Stromal cell of bone marrow (primary cell): ENCODE results near the gene RAPGEF3.

ENCODE experiments used
- DNase-seq: peaks from one replicate; pipeline ENCODE4 v3.0.0-alpha.2; 2012; ENCODE audit warnings: low read depth

Gene RAPGEF3, protein sequence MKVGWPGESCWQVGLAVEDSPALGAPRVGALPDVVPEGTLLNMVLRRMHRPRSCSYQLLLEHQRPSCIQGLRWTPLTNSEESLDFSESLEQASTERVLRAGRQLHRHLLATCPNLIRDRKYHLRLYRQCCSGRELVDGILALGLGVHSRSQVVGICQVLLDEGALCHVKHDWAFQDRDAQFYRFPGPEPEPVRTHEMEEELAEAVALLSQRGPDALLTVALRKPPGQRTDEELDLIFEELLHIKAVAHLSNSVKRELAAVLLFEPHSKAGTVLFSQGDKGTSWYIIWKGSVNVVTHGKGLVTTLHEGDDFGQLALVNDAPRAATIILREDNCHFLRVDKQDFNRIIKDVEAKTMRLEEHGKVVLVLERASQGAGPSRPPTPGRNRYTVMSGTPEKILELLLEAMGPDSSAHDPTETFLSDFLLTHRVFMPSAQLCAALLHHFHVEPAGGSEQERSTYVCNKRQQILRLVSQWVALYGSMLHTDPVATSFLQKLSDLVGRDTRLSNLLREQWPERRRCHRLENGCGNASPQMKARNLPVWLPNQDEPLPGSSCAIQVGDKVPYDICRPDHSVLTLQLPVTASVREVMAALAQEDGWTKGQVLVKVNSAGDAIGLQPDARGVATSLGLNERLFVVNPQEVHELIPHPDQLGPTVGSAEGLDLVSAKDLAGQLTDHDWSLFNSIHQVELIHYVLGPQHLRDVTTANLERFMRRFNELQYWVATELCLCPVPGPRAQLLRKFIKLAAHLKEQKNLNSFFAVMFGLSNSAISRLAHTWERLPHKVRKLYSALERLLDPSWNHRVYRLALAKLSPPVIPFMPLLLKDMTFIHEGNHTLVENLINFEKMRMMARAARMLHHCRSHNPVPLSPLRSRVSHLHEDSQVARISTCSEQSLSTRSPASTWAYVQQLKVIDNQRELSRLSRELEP

DNA sequence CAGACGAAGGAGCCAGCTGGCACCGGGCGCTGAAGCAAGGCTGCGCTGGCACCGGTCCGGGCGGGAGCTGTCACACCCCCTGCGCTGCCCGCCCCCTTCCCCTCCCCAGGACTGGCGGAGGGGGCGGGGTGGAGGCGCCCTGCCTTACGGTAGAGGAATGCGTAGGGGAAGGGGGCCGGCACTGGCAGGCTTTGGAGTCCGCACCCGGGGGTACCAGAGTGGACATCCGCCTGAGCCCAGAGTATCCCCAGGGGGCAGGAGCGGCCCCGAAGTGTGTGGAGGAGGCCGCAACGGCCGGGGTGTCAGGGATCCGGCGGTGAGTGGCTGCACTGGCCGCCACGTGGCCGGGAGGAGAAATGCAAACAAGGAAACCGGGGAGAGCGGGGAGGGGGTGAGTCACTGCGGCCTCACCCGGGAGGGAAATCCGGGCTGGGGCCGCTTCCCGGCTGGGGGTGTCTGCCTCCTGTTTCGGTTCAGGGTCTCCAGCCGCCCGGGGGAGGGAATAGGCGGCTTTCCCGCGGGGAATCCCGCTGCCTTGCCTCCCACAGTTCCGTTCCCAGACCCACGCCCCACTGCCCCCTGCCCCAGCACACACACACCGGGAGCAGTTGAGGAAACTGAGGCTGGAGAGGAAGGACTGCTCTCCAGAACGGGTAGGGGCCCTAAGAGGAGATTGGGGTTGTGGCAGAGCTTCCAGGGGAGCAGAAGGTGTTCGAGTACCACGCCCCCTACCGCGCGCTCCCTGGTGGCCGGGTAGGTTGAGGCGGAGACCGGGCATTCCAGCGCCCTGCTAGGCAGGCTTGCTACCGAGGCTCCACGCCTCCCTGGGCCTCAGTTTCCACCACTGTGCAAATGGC, at the start of gene RAPGEF3:
RAPGEF3 (minus strand) TSS at position 47 of the 857 bp plus-strand sequence. CDS start 324 bp downstream, outside the sequence.
- DNase-seq, result peak; percentile 68

DNA sequence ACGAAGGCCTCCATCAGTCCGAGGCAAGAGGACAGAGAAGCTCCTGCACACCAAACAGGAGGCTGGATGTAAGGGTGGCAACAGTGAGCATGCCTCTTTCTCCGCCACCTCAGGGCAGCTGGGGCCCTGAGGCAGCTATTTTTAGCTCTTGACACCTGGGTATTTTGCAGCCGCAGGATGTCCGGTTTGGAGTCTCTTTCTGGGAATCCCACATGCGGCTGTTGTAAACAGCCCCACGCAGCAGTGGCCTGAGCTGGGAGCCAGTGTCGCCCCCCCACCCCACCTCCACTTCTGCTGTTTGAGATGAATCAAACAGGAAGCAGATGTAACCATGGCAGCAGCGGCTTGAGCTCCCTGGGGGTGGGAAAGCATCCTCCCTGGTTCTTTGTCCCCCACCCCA, 49.4 kb upstream of the RAPGEF3 start:
- no peak for DNase-seq

DNA sequence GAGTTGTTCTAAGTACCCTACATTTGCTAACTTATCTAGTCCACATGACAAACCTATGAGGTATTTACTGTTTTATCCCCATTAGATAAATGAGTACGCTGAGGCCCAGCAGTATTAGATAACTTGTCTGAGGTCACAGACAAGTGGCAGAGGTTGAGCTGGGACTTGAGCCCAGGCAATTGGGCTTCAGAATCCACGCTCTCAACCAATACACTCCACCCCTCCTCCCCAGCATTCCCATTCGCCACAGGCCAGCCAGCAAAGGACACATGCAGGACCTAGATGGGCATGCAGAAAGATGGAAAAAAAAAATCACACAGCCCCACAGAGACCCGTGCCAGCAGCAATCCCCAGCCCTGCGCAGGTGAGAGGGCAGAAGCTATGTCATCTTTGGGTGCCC, 48.7 kb upstream of the RAPGEF3 start:
- no peak for DNase-seq

DNA sequence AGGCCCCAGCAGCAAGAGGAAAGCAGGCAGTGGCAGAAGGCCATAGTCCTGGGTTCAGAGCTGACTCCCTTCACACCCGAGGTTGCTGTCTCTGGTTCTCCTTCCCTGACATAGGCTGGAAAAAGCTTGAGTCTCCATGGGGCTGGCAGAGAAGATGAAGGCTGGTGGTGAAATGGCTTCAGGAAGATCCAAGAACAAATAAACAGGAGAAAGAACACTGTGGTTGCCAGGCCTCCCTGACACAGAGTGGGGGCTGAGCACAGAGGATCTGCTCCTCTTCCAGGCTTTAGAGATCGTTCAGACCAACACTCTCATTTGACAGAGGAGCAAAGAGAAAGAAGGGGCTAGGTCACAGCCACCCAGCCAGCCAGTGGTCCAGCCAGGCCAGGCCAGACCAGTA, 46.7 kb upstream of the RAPGEF3 start:
- no peak for DNase-seq

DNA sequence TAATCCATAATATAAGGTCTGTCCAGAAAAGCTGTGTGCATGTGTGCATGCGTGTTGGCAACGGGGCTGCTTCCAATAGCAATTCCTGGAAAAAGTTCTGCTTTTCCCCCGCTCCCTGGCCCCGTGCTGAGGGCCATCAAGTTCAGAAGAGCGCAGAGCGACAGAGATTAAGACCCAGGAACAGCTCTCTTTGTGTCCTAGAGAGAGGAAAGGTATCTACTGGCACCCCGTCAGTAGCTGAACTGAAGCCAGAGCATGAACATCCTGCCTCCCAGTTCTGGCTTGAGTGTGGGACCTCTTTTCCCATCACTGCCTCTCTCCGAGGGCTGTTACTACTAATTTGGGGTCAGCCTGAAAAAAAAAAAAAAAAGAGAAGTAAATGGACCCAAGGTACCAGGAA, 45.5 kb upstream of the RAPGEF3 start:
- DNase-seq, result no peak

DNA sequence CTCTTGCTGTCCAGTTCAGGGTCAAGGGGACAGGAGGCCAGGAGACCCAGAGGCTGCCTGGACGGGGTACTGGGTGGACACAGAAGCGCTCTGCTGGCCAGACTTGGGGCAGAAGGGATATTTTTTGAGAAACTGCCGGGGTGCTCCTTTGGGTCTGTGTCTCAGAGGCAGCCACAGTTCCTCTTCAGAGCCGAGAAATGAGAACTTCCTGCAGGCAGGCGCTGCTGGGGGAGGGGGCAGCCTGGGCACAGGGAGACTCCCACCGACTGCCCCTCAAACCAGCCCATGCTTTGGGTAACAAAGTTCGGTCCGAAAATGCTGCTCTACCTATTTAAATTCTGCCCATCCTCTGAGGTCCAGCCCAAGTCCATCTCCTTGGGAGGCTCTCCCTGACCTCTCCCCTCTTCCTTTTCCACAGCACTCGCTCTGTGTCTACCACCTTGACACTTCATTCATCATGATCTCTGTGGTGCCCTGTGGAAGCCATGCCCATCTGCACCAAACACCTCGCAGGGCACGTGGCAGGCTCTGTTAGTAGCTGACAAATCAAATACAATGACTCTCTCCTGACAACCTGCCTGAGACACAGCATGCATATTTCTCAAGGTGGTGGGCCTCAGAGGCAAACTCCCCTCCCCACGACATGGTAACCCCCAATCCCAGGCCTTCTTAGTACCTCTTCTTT, 44.7 kb upstream of the RAPGEF3 start:
- no peak for DNase-seq

DNA sequence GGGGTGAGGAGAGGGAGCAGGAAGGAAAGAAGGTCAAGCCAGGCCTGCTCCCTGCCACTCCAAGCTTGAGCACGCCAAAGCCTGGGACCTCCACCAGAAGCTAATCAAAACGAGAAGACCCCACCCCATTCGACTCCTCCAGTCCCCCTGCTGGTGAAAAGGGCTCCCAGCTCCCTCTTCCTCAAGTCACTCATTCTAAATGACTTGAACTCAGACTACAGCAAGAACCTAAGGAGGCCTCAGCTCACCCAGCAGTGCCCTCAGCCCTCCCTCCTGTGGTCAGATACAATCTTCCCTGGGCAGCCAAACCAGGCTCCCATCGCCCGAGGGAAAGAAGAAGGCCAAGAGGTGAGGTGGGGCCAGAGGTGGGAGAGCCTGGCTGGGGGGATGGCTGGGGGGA, 43.6 kb upstream of the RAPGEF3 start:
- no peak for DNase-seq

DNA sequence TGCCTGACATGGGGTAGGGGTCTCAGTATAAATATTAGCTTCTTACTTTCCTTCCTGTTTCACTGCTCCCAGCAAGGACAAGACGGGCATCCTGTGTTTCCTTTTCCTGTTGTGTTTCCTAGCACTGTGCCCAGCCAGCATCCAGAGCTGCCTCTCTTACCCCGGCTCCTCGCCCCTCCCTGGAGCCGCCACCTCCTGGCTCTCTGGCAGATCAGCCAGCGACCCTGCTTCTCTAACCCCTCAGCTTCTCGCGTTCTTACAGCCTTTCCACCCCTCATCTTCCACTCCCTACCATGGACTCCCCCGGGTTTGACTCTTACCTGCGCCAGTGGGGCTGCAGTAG, 43.2 kb upstream of the RAPGEF3 start:
- no peak for DNase-seq

DNA sequence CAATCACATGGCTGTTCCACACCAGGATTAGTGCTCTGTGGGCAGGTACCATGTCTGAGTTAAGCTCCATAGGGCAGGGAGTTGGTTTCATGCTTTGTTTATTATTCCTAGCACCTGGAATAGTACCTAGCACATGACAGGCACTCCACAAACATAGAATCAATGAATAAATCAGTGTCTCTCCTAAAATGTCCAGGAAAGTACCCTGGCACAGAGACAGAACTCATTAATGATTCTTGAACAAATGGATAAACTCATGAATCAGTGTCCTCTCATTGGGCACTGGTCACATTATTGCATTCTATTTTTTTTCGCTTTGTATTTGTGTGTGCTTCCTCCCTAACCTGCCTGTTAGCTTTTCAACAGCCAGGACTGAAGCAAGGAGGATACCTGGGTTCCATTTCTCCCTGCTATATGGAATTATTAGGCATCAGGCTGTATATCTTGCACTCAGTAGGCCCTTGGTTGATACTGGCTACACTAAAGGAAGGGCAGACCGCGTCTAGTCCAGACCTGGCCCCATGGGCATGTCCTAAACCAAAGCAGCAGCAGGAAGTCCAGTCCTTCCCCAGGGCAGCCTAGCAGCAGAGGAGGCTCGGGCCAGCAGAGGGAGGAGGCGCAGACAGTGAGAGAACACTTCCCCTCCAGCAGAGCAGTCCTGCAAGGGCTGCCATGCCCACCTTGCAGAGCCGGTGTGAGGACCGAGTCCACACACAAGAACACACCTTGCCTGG, 42.7 kb upstream of the RAPGEF3 start:
- no peak for DNase-seq

DNA sequence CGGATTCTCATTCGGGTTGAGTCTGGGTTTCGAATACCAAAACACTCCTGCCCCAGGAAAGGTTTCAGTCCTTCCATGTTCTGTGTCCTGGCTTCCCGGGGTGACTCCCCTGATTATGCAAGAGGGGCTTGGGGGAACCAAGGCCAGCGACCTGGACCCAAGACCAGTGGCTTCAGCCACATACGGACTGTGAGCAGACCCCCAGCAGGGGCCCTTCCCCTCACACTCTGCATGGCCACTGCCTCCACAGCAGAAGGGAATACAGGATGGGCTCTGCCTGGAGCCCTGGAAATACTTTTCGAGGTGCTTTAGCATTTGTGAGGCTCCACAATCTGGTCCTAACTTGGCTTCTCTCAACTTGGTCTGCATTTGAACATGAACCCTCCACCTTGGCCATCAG, 41.9 kb upstream of the RAPGEF3 start:
- no peak for DNase-seq

DNA sequence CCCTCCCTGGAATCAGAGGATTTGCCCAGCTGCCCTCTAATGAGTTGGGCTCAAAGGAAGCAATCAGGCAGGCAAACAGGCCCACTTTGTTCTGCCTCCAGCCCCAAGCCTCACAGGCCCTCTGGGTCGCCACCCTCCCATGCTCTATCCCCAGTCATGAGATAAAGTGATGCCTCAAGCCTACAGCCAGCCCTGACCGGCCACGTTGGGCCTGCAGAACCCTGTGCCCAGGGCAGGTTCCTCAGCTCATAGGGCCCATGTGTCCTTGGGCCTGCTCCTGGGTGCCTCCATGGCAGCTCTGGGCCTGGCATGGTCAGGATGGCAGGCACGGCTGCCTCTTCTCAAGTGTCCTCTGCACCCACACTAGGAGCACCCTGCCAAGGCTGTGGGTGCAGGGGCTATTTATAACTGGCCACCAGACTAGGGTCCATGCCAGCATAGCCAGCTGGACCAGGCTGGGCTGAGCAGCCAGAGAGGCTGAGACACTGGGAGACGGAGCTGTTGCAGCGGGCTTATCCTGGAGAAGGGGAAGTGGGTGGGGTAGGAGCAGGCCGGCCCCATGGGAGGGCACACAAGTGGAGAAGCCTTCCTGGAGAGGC, 40.8 kb upstream of the RAPGEF3 start:
- no peak for DNase-seq

DNA sequence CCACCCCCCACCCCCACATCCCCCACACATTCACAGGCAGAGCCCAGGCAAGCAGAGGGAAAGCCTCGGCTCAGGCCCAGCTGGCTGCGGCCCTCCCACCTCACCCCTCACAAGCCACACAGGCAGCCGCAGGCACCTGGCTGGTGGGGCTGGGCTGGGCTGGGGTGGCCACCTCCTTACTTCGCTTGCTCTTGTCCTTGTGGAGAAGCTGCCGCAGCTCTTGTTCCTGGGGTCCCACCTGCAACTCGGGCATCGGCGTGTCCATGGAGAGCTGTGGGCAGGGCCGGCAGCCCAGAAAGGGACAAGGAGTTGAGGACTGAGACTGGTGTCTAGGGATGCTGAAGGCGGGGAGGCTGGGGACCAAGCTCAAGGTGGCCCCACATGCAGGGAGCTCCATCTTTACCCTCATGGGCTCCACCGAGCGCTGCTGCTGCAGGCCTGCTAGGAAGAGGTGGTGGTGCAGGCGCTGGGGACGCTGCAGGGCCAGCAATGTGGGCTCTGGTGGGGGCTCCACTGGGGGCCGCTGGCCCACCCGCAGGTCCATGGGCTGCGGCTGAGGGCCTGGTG, 39.8 kb upstream of the RAPGEF3 start:
- DNase-seq, result no peak

DNA sequence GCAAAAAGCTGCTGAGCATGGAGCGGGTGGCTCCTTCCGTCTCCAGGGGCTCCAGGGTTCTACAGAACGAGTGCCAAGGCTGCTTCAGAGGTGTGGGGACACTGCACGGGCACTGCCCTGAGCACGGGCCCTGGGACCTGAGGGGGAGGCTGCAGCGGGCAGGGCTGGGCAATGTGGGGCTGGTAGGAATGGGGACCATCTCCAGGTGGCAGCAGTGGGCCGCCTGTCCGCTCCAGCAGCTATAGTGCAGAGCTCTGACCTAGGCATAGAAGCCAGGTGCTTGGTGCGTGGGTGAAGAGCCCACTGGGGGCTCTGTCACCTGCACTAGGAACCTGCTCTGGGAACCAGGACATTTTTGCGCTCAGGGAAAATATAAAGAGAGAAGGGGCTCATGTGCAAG, 38.8 kb upstream of the RAPGEF3 start:
- DNase-seq, result no peak

DNA sequence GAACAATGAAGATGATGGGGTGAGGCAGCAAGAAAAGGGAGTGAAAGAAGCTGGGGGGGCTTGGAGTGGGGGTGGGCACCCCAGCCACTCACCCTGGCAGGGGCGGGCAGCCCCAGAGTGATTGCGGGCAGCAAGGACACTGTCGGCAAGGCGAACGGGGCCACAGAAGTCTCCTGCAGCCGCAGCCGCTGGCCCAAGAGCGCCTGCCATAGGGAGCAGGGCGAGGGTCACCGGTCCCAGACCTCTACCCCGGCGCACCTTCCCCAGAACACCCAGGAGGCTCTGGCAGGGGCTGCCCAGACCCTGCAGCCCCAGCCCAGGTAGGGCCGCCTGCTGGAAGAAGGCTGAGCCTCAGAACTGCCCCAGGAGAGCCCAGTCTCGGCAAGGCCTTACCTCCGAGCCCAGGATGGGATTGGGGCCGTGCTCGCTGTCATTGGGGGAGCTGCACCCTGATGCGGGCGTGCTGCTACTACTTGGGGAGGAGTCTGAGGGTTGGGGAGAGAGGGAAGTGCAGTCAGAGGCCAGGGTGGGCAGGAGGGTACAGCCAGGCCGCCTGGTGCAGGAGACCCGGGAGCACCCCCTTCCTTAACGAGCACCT, 37.2 kb upstream of the RAPGEF3 start:
- DNase-seq, result no peak

DNA sequence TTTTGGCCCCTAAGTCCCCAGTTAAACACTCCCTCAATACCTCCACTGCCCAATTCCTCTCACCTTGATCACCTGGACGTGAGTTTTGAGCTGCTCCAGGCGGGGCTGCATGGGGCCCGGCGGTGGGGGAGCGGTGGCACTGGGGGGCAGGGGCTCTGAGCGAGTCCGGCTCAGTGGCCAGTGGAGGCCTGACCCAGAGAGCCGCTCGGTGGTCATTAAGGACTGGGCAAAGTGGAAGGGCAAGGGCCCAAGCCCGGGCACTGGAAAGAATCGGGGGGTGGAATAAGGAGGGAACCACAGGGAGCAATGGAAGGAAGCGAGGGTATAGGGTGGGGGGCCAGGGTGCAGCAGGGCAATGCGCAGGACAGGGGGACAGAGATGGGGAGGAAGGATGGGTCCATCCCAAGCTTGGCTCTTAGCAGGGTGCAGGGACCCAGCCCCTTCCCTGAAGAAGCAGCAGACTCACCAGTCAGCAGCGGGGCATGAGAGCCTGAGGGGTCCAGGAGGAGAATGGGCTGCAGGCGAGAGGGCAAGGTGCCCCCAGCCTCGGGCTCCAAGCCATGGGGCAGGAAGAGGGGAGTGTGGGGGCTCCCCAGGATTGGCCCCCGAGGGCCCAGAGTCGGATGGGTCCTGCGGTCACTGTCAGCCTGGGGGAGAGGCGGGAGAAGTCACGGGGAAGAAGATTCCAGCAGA, 36.6 kb upstream of the RAPGEF3 start:
- DNase-seq, result no peak

DNA sequence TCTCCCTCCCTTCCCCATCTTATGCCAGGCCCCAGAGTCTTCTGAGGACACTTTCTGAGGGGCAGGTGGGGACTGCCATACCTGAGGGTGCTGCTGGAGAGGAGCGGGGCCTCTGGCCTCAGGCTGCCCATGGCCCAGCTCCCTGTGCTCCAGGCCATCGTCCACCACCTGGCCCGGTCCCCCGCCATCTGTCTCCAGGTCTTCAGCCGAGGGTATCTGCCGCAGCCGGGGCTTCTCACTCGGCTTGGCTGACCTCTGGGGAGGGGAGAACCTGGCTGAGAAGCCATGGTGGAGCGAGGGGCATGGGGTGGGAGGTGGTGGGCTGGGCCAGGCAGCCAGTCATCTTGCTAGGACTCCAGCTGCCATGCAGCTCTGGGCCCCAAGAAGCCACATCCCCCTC, 36.0 kb upstream of the RAPGEF3 start:
- no peak for DNase-seq

DNA sequence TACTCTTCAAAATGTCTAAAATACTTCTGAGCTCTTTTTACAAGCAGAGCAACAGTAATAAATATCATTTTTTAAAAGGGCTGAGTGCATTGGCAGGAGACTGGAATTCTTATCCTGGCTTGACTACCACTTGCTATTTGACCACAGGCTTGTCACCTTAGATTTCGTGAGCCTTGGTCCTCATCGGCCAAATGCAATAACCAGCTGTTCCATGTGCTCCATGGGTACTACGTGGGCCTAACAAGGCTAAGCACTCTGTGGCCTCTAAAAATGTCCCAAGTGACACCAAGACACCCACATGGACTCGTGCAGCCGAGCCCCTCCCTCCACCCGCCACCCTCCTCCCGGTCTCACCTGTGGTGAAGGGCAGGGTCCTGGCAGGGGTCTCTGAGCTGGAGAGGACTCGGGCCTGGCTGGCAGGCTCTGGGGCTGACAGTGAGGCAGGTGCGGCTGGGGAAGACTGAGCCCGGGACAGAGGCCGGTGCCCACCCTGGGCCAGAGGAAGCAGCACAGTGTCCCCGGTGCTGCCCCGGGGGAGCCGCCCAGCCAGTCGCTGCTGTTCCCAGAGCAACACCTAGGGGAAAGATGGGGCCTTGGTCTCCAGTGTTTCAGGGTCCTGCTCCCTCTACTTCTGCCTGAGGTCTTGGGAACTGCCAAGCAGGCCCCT, 34.5 kb upstream of the RAPGEF3 start:
- no peak for DNase-seq

DNA sequence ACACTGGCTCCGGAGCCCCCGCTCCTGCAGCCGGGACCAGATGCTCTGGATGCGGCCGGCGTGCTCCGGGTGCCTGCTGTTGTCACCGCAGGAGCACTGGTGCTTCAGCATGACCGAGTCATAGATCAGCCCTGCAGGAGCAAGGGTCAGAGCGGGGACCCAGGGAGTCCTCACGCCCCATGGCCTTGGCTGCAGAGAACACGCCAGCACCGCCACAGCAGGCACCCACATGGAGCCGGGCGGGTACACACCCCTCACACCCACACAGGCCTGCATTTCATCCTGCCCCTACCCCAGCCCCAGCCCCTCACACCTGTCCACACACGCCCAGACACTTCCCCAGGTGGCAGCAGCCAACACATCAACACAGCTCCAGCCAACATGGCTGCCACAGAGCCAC, 33.2 kb upstream of the RAPGEF3 start:
- no peak for DNase-seq

DNA sequence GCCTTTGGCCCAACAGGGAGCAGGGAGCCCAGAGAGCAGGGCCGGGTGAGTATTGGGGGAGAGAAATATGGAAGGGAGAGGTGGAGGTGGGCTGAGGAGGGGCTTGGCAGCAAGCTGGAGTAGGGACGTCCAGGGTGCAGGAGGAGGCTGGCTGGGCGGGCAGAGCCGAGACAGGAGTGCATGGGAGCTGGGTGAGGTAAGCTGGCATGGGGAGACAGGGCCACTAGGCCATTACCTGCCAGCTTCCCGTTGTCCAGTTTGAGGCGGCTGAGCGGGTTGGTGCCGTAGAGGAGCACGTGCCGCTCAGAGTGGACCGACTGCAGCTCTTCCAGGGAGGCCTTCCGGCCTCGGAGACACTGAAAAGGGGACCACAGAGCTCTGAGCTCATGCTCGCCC, 32.7 kb upstream of the RAPGEF3 start:
- DNase-seq, result no peak
